Right atrium auricular region (tissue), 2 donors: ENCODE results near the gene CEP290. TPM values are rescaled to one million over a fixed set of nuclear protein-coding genes. Genes with fewer than 3 reads are reported as not detected.
"Not testable (repeated sequence)": the region's sequence is repeated elsewhere in the genome, so short reads cannot be mapped to it uniquely, and the experiment has no call there.

Experiments used
- DNase-seq: peaks from one replicate; pipeline ENCODE4 v3.0.0-alpha.2; 2019; ENCODE audit warnings: low spot score
- H3K27ac ChIP-seq, 2 donors: fragments of 200-600 bp; sonication (generic); 1 replicate in 1 of 2; 2 replicates in 1 of 2; pipeline ENCODE4 v1.5.1; 2016 to 2019
- H3K27me3 ChIP-seq, 2 donors: fragments of 200-600 bp; sonication (generic); one replicate each; pipeline versions ENCODE4 v1.5.1 to v1.6.0; 2017 to 2019
- H3K36me3 ChIP-seq: fragments of 200-600 bp; sonication (generic); one replicate; pipeline ENCODE4 v1.5.1; 2016
- H3K4me1 ChIP-seq, 2 donors: fragments of 200-600 bp; sonication (generic); one replicate each; pipeline versions ENCODE4 v1.5.1 to v1.6.0; 2017 to 2019
- H3K4me3 ChIP-seq, 2 donors: fragments of 200-600 bp; sonication (generic); 1 replicate in 1 of 2; 2 replicates in 1 of 2; pipeline ENCODE4 v1.5.1; 2017 to 2019; ENCODE audit warnings: mild to moderate bottlenecking in 1 of 2, moderate library complexity in 1 of 2
- H3K9me3 ChIP-seq, 2 donors: fragments of 200-600 bp; sonication (generic); one replicate each; pipeline ENCODE4 v1.5.1; 2019
- total RNA-seq, 2 donors: library from RNA; depleted of rRNA; stranded (reverse); fragments of >200 nt; gene quantifications; one replicate each; pipeline ENCODE4 v1.1.0, GENCODE V29; 2016
- TF ChIP-seq, protein P1 (sequence below), 2 donors: fragments of 200-600 bp; sonication (generic); IDR thresholded peaks; one replicate each; pipeline ENCODE4 v1.5.1; 2019; ENCODE audit warnings: antibody characterized with exemption in 2 of 2

Gene CEP290
- total RNA-seq, 2 donors from 2014 or later = 5.9 to 8.7 TPM

DNA sequence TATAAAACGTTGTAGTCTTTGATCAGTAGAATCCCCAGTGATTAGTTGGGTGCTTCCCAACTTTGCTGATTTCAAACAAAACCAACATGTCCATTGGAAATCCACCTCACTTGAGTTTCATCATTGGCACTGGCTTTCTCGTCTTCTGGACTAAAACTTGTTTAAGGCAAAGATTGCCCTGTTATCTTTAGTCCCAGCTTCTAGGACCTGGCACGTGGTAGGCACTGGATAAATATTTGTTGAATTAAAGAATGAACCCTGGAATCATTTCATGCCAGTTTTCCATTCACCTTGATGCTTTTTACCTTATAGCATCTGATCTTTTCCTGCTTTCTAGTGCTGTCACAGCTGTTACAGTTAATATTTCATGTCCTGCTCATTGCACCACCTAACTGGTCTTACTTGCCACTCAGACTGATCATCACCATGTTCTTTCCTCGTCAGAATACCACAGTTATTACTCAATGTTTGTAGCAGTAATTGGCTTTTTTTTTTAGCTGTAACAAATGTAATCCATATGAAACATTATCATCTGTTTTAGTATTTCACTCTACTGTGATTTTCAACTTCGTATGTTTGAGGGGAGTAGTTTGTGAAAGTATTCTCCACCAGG lies 105.4 kb downstream of the CEP290 start:
- no peaks in the 10 kb centered on the region for H3K36me3 ChIP-seq
- H3K4me1 ChIP-seq = peaks cover 0 to 20% of the 10 kb centered on the region in 2 donors
- H3K27ac ChIP-seq = no peak overlapping the region
- TF ChIP-seq, protein P1, sequence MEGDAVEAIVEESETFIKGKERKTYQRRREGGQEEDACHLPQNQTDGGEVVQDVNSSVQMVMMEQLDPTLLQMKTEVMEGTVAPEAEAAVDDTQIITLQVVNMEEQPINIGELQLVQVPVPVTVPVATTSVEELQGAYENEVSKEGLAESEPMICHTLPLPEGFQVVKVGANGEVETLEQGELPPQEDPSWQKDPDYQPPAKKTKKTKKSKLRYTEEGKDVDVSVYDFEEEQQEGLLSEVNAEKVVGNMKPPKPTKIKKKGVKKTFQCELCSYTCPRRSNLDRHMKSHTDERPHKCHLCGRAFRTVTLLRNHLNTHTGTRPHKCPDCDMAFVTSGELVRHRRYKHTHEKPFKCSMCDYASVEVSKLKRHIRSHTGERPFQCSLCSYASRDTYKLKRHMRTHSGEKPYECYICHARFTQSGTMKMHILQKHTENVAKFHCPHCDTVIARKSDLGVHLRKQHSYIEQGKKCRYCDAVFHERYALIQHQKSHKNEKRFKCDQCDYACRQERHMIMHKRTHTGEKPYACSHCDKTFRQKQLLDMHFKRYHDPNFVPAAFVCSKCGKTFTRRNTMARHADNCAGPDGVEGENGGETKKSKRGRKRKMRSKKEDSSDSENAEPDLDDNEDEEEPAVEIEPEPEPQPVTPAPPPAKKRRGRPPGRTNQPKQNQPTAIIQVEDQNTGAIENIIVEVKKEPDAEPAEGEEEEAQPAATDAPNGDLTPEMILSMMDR (IDR thresholded peaks at IDR 0.05) = no peak
- H3K9me3 ChIP-seq = no peaks in the 10 kb centered on the region
- H3K4me3 ChIP-seq = peak overlapping the region; percentile 57 to 83
- DNase-seq = no peak
- H3K27me3 ChIP-seq = no peaks in the 10 kb centered on the region

- no peak for DNase-seq
- Histone ChIP-seq H3K9me3 (no peaks in the 10 kb centered on the region), H3K36me3 (no peaks in the 10 kb centered on the region), H3K4me1 (peaks cover 0 to 20% of the 10 kb centered on the region in 2 donors), H3K4me3 (peak overlapping the region; percentile 57 to 83), H3K27me3 (no peaks in the 10 kb centered on the region), H3K27ac (peak overlapping the region; percentile 81 to 82)
- TF ChIP-seq, protein P1 (IDR thresholded peaks at IDR 0.05) = no peak
Observed at GRCh38 chr12:88035907-88036289, 106.0 kb downstream of the CEP290 start.

GRCh38 chr12:88035271-88035906 lies 106.5 kb downstream of the CEP290 start:
- TF ChIP-seq, protein P1 (IDR thresholded peaks at IDR 0.05) = peak in 1 of 2 donors; percentile 16
- Histone ChIP-seq H3K4me1 (peaks cover 0 to 20% of the 10 kb centered on the region in 2 donors), H3K27me3 (no peaks in the 10 kb centered on the region), H3K27ac (peak overlapping the region; percentile 81 to 82), H3K36me3 (no peaks in the 10 kb centered on the region), H3K4me3 (peak overlapping the region; percentile 57 to 83), H3K9me3 (no peaks in the 10 kb centered on the region)
- DNase-seq = peak; percentile 91

DNA sequence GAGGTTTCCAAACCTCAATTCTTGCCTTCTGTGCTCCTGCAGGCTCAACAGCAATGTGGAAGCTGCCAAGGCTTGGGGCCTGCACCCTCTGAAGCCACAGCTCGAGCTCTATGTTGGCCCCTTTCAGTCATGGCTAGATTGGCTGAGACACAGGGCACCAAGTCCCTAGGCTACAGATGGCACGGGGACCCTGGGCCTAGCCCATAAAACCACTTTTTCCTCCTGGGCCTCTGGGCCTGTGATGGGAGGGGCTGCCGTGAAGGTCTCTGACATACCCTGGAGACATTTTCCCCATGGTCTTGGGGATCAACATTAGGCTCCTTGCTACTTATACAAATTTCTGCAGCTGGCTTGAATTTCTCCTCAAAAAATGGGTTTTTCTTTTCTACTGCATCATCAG lies 110.7 kb downstream of the CEP290 start:
- H3K27me3 ChIP-seq, DNase-seq, H3K9me3 ChIP-seq, H3K4me3 ChIP-seq, H3K36me3 ChIP-seq, H3K27ac ChIP-seq: not testable (repeated sequence)
- H3K4me1 ChIP-seq = peaks cover 0 to 12% of the 10 kb centered on the region in 2 donors

DNA sequence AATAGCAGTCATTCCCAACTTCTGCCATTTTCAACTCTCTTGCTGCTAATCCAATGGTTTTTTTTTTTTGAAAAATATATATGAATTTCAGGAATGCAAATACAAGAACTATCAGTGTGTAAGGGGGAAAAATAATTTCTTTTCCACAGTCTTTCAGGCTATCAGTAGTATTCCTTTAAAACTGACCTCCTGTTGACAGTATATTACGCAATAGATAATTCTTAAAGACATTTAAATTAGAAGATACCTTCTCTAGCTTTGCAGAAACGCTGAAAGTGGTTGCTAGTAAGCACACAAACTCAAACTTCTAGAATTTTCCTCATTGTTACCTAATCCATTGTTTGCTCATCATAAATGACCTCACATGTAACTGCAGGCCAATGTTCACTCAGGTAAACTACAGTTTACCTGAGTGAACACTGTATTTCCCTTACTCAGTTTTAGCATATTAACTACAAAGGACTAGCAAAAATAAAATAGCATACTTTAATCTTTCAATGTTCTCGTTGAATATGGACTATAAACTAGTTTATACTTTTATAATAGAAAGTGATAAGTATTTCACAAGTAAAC lies 112.7 kb downstream of the CEP290 start, which contains the start of gene C12orf50:
C12orf50 (minus strand) TSS at position 309 of the 573 bp plus-strand sequence. CDS start 2,439 bp downstream, outside the sequence.
- no peak for DNase-seq
- Histone ChIP-seq H3K27ac (no peak within 1 kb of the TSS), H3K9me3 (no peaks in the 10 kb centered on the region), H3K4me1 (no peaks in the 10 kb centered on the region), H3K36me3 (no peaks in the 10 kb centered on the region), H3K4me3 (no peak within 1 kb of the TSS), H3K27me3 (no peaks in the 10 kb centered on the region)
- TF ChIP-seq, protein P1 (IDR thresholded peaks at IDR 0.05) = no peak

DNA sequence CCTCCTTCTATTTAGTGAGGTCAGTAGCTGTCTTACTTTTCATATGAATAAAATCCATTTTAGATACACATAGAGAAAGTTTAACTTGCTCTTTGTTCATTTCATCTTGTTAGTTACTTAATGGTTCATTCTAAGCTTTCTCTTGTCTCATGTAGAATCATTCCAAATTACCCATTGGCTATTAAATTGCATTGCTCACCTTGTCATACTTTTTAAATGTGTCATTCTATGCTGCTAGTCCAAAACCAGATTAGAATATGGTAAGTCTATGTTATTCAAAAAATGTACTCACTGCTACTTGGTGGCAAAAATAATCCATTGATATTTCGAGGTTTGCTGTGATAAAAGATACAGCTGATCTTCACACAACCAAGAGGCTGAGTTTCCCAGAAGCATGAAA lies 115.7 kb downstream of the CEP290 start:
- H3K4me1 ChIP-seq = no peaks in the 10 kb centered on the region
- no peaks in the 10 kb centered on the region for H3K27me3 ChIP-seq
- no peak for DNase-seq
- no peak overlapping the region for H3K4me3 ChIP-seq
- no peak overlapping the region for H3K27ac ChIP-seq
- H3K9me3 ChIP-seq = no peaks in the 10 kb centered on the region
- TF ChIP-seq, protein P1 (IDR thresholded peaks at IDR 0.05) = no peak
- no peaks in the 10 kb centered on the region for H3K36me3 ChIP-seq
